ENCODE results near the gene VSIG4. TPM values are rescaled to one million over a fixed set of nuclear protein-coding genes. Genes with fewer than 3 reads are reported as not detected.

VSIG4 gene
- total and polyA plus RNA-seq, 2 of the 13 experiments (the other 11 are each of a cell fraction or from before 2014, with no cell fraction given) = not detected

DNA sequence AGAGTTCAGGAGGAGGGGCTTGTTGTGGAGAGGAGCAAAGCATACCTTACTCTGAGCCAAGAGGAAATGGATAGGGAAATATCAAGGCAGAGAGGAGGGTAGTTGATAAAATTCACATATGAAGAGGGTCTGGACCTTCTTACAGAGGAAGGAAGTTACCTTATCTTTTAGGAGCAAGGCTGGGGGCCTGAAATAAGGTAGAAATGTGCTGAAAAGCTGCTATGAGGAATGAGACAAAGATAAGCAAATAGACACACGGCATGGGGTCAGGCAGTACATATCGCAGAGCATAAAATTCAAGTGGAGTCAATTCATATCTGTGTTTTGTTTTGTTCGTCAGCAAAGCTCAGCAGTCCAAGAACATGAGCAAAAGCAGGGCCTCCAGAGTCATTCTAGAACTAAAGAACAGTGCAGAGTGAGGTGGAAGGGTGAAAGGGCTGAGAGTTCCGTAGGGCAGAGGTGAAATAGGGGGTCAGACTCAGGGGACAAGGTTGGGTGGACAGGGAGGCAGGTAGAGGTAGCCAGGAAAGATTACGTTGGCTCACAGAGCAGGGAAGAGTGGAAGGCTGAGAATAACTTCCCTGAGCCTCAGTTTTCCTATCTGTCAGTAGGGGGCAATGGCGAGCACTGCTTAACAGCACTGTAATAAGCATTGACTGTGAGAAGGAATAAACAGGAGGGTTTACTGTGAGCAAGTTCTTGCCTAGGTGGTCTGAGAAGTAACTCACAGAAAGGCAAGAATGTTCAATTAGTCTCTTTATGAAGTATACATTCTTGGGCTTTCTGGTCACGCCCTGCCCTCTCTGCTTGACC lies 9.2 kb downstream of the VSIG4 start:
- intact Hi-C loops (cut with micrococcal nuclease; ENCODE audit: unreplicated experiment) (no loop called here), in situ Hi-C loops (cut with HindIII; ENCODE audit: extremely low pct_ligation_motif_present, low pct_unique_long_range_greater_than_20kb) (no loop called here)
- ChIA-PET POLR2A (no interaction called here), CTCF (ENCODE audit: low intra/inter-chr PET ratio, low total read pairs) (no interaction called here)
- TF ChIP-seq ZNF776 (CRISPR knock-in tag; IDR thresholded peaks at IDR 0.05) (no peak), EZH2 (conservative IDR thresholded peaks at IDR 0.05; ENCODE audit: low read depth, low read length) (no peak), CERS6 (CRISPR knock-in tag; IDR thresholded peaks at IDR 0.05) (no peak), KAT8 (CRISPR knock-in tag; IDR thresholded peaks at IDR 0.05) (no peak)
- TF ChIP-seq, protein P1, sequence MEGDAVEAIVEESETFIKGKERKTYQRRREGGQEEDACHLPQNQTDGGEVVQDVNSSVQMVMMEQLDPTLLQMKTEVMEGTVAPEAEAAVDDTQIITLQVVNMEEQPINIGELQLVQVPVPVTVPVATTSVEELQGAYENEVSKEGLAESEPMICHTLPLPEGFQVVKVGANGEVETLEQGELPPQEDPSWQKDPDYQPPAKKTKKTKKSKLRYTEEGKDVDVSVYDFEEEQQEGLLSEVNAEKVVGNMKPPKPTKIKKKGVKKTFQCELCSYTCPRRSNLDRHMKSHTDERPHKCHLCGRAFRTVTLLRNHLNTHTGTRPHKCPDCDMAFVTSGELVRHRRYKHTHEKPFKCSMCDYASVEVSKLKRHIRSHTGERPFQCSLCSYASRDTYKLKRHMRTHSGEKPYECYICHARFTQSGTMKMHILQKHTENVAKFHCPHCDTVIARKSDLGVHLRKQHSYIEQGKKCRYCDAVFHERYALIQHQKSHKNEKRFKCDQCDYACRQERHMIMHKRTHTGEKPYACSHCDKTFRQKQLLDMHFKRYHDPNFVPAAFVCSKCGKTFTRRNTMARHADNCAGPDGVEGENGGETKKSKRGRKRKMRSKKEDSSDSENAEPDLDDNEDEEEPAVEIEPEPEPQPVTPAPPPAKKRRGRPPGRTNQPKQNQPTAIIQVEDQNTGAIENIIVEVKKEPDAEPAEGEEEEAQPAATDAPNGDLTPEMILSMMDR (CRISPR knock-in tag; IDR thresholded peaks at IDR 0.05) = peak; percentile 51
- Histone ChIP-seq H3K9ac (ENCODE audit: insufficient read depth, low read depth, low read length) (no peak overlapping the region), H3K27ac (ENCODE audit: extremely low read length, insufficient read depth, low read length) (no peak overlapping the region), H3K4me2 (ENCODE audit: low read depth, low read length) (no peak overlapping the region), H3K79me2 (ENCODE audit: insufficient read depth, low read length) (no peaks in the 10 kb centered on the region), H3K4me3 (replicated peaks in 1 of 3; ENCODE audit: insufficient read depth in 1 of 3, low read depth in 2 of 3, low read length in 3 of 3) (no peak overlapping the region), H3K9me3 (ENCODE audit: low read length) (no peaks in the 10 kb centered on the region), H3K4me1 (ENCODE audit: insufficient read depth, low read length) (no peaks in the 10 kb centered on the region), H2AFZ (ENCODE audit: low read length) (no peak overlapping the region), H3K36me3 (replicated peaks in 1 of 2; ENCODE audit: control insufficient read depth in 1 of 2, insufficient read depth in 2 of 2, low read length in 2 of 2) (no peaks in the 10 kb centered on the region), H4K20me1 (ENCODE audit: insufficient read depth, low read length) (no peaks in the 10 kb centered on the region), H3K27me3 (ENCODE audit: control insufficient read depth in 1 of 2, insufficient read depth in 2 of 2, low read length in 2 of 2) (no peaks in the 10 kb centered on the region)
- no TSS peak for BruUV-seq (replicated peaks)
- FAIRE-seq (peak; percentile 12), ATAC-seq (peak; percentile 70), DNase-seq (ENCODE audit: low spot score) (peak; percentile 0)
- 14% methylated on average over 6 of the region's 7 CpGs for WGBS (ENCODE audit: low lambda C conversion rate)

Measured in HepG2 (cell line).